ENCODE measurements around the gene STK32A. TPM values are rescaled to one million over a fixed set of nuclear protein-coding genes. Genes with fewer than 3 reads are reported as not detected.
A peak's percentile ranks its signal among the peaks of the same experiment; 100 is the strongest.
"Not testable (repeated sequence)": the region's sequence is repeated elsewhere in the genome, so short reads cannot be mapped to it uniquely, and the experiment has no call there.

The STK32A gene
- total and polyA plus RNA-seq, 2 experiments from 2014 or later, result 2.4 to 2.8 TPM

DNA sequence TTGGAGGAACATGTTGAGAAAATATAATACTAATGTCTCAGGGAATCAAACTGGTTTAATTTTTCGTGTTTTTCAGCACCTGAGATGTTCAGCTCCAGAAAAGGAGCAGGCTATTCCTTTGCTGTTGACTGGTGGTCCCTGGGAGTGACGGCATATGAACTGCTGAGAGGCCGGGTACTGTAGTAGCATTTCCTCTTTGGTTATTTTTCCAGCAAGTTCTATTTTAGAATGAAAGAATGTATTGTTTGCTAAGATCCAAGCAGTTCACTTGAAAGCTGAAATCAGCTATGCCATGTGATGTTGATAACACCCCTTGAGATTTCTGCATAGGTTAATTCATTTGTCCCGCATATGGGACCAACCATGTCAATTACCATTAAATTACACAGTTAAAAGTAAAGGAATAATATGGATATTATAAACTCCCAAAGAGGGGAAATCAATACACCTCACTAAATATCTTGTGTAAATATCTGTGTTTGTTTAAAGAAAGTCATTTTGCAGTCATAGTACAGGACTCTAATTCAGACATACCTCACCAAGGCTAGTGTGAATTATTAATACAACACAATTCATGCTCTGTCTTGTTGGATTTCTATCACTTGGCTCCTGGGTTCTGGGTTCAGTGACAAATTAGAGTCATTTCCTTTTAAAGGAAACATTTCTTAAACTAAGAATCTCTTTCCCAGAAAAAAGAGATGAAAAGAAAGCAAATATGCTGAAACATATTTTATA lies 126.8 kb downstream of the STK32A start:
- Mint-ChIP-seq H3K4me1 (0 out of 3 replicates have a peak, but pooled peaks cover 3% of the 10 kb centered on the region), H3K36me3 (ENCODE audit: low read depth) (no peaks in the 10 kb centered on the region), H3K9me3 (no peaks in the 10 kb centered on the region), H3K27me3 (ENCODE audit: insufficient read depth, low read depth, poor library complexity) (peaks cover 2% of the 10 kb centered on the region), H3K27ac (no peak overlapping the region), H3K4me3 (no peak overlapping the region)
- no peak for ATAC-seq
- Histone ChIP-seq H3F3A (replicated peaks; ENCODE audit: low read depth) (no peaks in the 10 kb centered on the region), H3K36me3 (ENCODE audit: insufficient read depth) (no peaks in the 10 kb centered on the region), H4K20me1 (replicated peaks; ENCODE audit: insufficient read depth) (no peaks in the 10 kb centered on the region), H3K27ac (ENCODE audit: low read depth) (no peak overlapping the region), H3K9me2 (ENCODE audit: insufficient read depth) (no peaks in the 10 kb centered on the region), H3K79me2 (replicated peaks; ENCODE audit: insufficient read depth) (no peaks in the 10 kb centered on the region), H2AFZ (no peak overlapping the region), H3K27me3 (ENCODE audit: insufficient read depth) (no peaks in the 10 kb centered on the region), H3K4me1 (ENCODE audit: insufficient read depth) (no peaks in the 10 kb centered on the region; the same call in 1 of the 2 replicates), H3K4me3 (no peak overlapping the region), H3K4me2 (no peak overlapping the region)
- TF ChIP-seq EZH2phosphoT487 (IDR thresholded peaks at IDR 0.05; ENCODE audit: unreplicated experiment), result no peak
- no peak for TF ChIP-seq CREB1 (CRISPR knock-in tag; IDR thresholded peaks at IDR 0.05; ENCODE audit: low read depth)
- TF ChIP-seq, protein P1, sequence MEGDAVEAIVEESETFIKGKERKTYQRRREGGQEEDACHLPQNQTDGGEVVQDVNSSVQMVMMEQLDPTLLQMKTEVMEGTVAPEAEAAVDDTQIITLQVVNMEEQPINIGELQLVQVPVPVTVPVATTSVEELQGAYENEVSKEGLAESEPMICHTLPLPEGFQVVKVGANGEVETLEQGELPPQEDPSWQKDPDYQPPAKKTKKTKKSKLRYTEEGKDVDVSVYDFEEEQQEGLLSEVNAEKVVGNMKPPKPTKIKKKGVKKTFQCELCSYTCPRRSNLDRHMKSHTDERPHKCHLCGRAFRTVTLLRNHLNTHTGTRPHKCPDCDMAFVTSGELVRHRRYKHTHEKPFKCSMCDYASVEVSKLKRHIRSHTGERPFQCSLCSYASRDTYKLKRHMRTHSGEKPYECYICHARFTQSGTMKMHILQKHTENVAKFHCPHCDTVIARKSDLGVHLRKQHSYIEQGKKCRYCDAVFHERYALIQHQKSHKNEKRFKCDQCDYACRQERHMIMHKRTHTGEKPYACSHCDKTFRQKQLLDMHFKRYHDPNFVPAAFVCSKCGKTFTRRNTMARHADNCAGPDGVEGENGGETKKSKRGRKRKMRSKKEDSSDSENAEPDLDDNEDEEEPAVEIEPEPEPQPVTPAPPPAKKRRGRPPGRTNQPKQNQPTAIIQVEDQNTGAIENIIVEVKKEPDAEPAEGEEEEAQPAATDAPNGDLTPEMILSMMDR (conservative IDR thresholded peaks at IDR 0.05; ENCODE audit: low read depth in 2 of 2), result no peak
- TF ChIP-seq ZNF114 (CRISPR knock-in tag; IDR thresholded peaks at IDR 0.05), result no peak
- no peak for TF ChIP-seq ZNF462 (CRISPR knock-in tag; IDR thresholded peaks at IDR 0.05)
- no peak for TF ChIP-seq REST (IDR thresholded peaks at IDR 0.05; ENCODE audit: unreplicated experiment)
- TF ChIP-seq NANOG (IDR thresholded peaks at IDR 0.05; ENCODE audit: borderline replicate concordance), result no peak
- no peak for TF ChIP-seq POLR2AphosphoS5 (IDR thresholded peaks at IDR 0.05; ENCODE audit: low read depth)
- no peak for TF ChIP-seq EZH2 (IDR thresholded peaks at IDR 0.05; ENCODE audit: low read depth, unreplicated experiment)
- no peak for TF ChIP-seq ZNF331 (CRISPR knock-in tag; IDR thresholded peaks at IDR 0.05; ENCODE audit: low read depth)
- DNase-seq (ENCODE audit: low spot score), result no peak

DNA sequence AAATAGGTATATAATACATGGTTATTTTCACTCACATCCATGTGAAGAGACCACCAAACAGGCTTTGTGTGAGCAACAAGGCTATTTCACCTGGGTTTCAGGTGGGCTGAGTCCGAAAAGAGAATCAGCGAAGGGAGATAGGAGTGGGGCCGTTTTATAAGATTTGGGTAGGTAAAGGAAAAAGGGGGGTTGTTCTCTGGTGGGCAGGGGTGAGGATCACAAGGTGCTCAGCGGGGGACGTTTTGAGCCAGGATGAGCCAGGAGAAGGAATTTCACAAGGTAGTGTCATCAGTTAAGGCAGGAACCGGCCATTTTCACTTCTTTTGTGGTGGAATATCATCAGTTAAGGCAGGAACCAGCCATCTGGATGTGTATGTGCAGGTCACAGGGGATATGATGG lies 132.6 kb downstream of the STK32A start:
- not testable (repeated sequence) for H3K9me3 Mint-ChIP-seq; H3K79me2 ChIP-seq (replicated peaks; ENCODE audit: insufficient read depth); H3K4me2 ChIP-seq; H3K36me3 Mint-ChIP-seq (ENCODE audit: low read depth); DNase-seq (ENCODE audit: low spot score); H3K27me3 Mint-ChIP-seq (ENCODE audit: insufficient read depth, low read depth, poor library complexity); H3K36me3 ChIP-seq (ENCODE audit: insufficient read depth); ATAC-seq; H3K27me3 ChIP-seq (ENCODE audit: insufficient read depth); H3K27ac ChIP-seq (ENCODE audit: low read depth); H2AFZ ChIP-seq; H4K20me1 ChIP-seq (replicated peaks; ENCODE audit: insufficient read depth); H3K4me3 ChIP-seq; H3F3A ChIP-seq (replicated peaks; ENCODE audit: low read depth); H3K9me2 ChIP-seq (ENCODE audit: insufficient read depth); H3K4me1 Mint-ChIP-seq; H3K4me3 Mint-ChIP-seq; H3K4me1 ChIP-seq (ENCODE audit: insufficient read depth)
- peak overlapping the region; percentile 42 for H3K27ac Mint-ChIP-seq
